Mesenteric fat pad (tissue), 1 donor: ENCODE data around the gene TIMM21. TPM values are rescaled to one million over a fixed set of nuclear protein-coding genes. Genes with fewer than 3 reads are reported as not detected.
A peak's percentile ranks its signal among the peaks of the same experiment; 100 is the strongest.

ENCODE experiments used
- DNase-seq: peaks from one replicate; pipeline ENCODE4 v3.0.0-alpha.2; 2020; ENCODE audit warnings: low spot score
- long read RNA-seq: library from polyadenylated mRNA; unstranded; transcript quantifications from one replicate; pipeline ENCODE4 v2.0.0, GENCODE V29; 2020
- total RNA-seq: library from RNA; stranded (reverse); fragmentation: NEBNext Ultra II Directional; extraction: Animal tissue kit (Norgen Biotek cat#: 25700); gene quantifications from one replicate; pipeline ENCODE4 v1.2.1, GENCODE V29; 2021
- donor health status: DM: yes; HTN: yes; CAD: no.

Gene TIMM21
- 28.9 TPM for total RNA-seq
- long read RNA-seq, transcript TIMM21-201 (6 exons, 3,095 nt) = major isoform, 95 of 119 reads
- long read RNA-seq, partial matches to known transcripts = 10 of 119 reads
- long read RNA-seq, other reads (novel, unspliced or antisense) = 14 of 119 reads

GRCh38 chr18:74147779-74148542, at the start of gene TIMM21, which contains the start of gene FBXO15:
TIMM21 (plus strand) TSS chr18:74148523; CDS start chr18:74148809, 286 bp downstream.
FBXO15 (minus strand) TSS chr18:74147834; CDS start chr18:74147785, 49 bp downstream.
- peak; percentile 98 for DNase-seq

- no peak for DNase-seq
Measured at GRCh38 chr18:74108460-74108859, 39.9 kb upstream of the TIMM21 start.

- no peak for DNase-seq
Measured at GRCh38 chr18:74110149-74110548, 38.2 kb upstream of the TIMM21 start.

- no peak for DNase-seq
Measured at GRCh38 chr18:74110976-74111375, 37.3 kb upstream of the TIMM21 start.

DNA sequence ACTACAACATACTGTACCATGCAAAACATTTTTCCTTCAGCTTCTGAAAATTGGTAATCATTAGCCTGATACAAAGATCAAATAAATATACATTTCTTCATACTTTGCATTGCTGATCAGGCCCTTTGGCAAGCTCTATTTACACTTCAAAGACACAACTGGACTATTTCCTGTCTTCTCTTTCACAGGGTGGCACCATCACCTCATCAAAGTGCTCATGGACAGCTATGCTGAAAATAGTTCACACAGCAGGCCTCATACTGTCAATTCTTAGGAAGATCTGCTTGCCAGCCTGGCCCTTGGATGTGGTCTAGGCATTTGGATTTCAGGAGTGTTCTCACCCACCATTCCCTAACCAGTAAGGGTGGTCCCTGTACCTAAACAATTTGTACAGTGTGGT, 34.6 kb upstream of the TIMM21 start:
- no peak for DNase-seq

GRCh38 chr18:74114116-74114515, 34.2 kb upstream of the TIMM21 start:
- DNase-seq = no peak

- DNase-seq = no peak
Measured at GRCh38 chr18:74115046-74115445, 33.3 kb upstream of the TIMM21 start.

DNA sequence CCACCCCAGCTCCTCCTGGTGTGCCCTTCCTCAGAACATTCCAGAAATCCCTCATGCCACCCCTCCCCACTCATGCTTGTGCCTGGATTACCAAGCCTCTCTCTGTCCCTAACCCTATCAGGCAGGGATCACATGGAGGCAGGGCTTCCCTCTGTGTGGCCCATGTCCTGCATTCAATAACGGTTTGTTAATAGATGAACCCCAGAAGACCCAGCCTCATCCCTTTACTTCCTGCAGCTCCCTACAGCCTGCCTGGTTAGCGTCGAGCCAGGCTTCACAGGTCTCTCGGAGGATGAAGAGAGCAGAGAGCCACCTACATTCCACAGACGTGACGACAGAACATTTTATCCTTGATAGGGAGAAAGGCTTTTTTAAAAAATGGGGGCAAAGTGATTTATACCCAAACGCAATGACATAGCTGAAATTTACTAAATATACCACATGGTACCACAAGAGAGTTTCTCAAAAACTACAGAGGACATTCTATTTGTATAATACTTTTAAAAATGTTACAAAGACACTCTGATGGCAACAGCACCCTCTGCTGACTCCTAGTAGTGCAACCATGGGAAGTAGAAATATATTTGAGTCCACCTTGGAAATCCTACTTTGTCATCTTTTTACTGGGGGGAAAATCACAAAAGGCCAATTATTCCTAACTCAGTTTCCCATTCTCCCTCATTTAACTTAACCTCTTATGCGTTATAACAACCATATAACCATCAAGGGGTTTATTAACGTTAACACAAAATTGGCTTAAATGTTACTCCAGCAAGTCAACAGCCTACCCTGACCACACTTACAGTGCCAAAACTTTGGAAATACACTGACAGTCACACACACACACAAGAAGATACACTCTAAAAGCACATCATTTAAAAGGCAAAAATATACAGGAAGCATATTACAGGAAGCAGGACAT, 31.4 kb upstream of the TIMM21 start:
- DNase-seq = no peak

DNA sequence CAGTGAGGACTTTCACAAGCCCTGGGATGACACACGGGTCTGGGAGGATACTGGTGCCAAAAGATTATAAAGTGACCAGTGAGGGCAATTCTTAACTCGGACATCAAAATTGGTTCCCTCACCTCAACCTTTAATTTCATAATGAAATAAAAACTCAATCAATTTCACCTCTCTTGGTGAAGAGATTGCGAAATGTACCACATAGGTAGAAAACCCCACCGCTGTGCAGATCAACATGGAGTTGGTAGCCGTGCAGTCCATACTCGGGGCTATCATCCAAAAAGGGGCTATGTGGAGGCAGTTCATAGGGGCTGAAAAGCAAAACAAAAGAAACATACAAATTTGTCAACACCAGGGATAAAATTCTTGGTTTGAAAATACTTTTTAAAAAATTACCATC, 25.1 kb upstream of the TIMM21 start:
- no peak for DNase-seq

GRCh38 chr18:74124642-74125041, 23.7 kb upstream of the TIMM21 start:
- no peak for DNase-seq

- DNase-seq = no peak
Measured at GRCh38 chr18:74126684-74127655, 21.4 kb upstream of the TIMM21 start.

- DNase-seq = no peak
Measured at GRCh38 chr18:74128159-74128558, 20.2 kb upstream of the TIMM21 start.

DNA sequence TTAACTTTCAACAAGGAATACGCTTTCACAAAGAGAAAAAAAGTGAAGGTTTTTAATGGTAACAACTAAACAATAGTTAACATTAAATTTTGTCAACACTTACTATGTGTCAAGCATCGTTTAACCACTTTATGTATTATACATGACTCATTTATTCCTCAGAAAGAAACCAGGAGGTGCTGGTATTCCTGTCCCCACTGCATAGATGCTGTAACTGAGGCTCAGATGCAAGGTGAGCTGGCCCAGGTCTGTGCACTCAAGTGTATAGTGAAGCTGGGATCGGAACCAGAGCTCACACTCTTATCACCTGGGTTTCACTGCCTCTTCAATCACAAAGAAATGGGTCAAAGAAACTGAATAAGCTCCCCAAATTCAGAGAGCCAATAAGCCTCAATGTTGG, 17.2 kb upstream of the TIMM21 start:
- no peak for DNase-seq

DNA sequence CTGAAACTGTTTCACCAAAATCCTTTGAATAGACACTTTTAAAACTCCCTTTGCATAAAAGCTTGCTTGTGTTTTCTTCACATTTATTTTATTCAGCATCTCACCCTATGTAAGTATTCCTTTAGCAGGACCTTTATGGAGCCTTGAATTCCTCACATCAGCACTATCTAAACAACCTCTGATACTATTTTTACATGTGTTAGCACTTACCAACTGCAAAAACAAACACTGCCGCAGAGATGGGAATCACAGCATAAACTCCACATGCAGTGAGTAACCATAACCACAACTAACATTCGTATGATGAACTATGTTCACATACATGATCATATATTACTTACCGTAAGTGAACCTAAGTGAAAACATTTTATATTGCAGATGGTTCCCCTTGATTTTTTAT, 16.1 kb upstream of the TIMM21 start:
- no peak for DNase-seq

GRCh38 chr18:74137920-74138538, 10.3 kb upstream of the TIMM21 start:
- DNase-seq = no peak

DNA sequence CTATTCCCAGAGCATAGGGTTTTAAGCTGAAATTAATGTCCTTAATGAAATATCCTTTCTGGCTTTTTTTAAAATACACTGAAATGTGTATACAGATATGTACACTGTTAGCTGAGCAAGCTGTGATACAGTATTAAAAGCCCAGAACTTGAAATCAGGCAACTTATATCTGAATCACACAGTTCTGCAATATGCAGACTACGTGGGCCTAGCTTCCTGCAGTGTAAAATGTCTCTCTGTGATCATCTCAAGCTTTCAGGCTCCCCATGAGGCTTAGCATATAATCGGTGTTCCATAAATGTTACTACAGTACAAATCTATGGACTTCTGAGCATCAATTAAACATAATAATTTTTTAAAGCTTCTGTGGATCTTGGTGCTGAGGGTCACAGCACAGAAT, 8.9 kb upstream of the TIMM21 start:
- no peak for DNase-seq

DNA sequence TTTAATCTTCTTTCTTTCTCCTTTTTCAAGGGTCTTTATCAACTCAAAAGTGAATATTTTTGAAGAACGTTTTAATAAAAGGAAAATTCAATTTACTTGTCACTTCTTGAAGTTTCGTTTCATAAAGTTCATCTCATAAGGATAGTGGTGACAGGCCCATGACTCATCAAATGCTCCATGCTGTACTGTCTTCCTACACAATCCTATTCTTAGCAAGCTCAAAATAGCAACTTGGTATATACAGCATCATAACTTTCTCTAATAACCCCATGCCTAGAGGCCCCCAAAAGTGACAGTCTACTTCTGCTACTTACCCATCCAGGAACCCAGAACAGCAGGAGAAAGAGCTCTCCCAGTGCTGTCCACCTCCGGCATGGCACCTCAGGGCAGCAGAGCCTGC, 8.4 kb upstream of the TIMM21 start:
- no peak for DNase-seq

- no peak for DNase-seq
Measured at GRCh38 chr18:74140582-74140981, 7.7 kb upstream of the TIMM21 start.

GRCh38 chr18:74141667-74142066, 6.7 kb upstream of the TIMM21 start:
- DNase-seq = no peak

DNA sequence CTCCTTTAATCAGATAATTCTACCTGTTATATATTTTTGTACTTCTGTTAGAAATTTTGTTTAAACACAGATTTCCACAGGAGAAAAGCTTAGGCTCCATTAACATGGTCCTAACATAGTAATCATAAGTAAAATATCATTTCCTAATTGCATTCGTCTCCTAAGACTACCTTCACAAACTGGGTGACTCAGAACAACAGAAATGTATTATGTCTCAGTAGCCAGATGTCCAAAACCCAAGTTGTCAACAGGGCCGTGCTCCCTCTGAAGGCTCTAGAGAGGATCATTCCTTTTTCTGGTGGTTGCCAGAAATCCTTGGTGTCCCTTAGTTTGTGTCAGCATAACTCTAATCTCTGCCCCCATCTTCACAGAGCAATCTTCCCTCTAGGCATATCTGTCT, 6.1 kb upstream of the TIMM21 start:
- DNase-seq = no peak
